Astrocyte (in vitro differentiated cells and primary cell): ENCODE data around the gene GNB1L.

Experiments used
- CTCF ChIP-seq: IDR thresholded peaks from 2 replicates; pipeline ENCODE4 v1.5.1; 2011; ENCODE audit warnings: low read depth, mild to moderate bottlenecking, inconsistent platforms, low read length, moderate library complexity; ENCODE audit not compliant: insufficient read depth
- EZH2 ChIP-seq: IDR thresholded peaks from 2 replicates; pipeline ENCODE4 v1.6.1; 2012; ENCODE audit warnings: mild to moderate bottlenecking, low read length, inconsistent platforms; ENCODE audit not compliant: insufficient read depth

- no peak for TF ChIP-seq CTCF
- no peak for TF ChIP-seq EZH2
Measured at GRCh38 chr22:19847345-19847632, 7.4 kb downstream of the GNB1L start.
